Stimulated activated naive CD8-positive, alpha-beta T cell treated with anti-CD3 and anti-CD28 coated beads, Interleukin-15, amount 100 ng/mL, for 72 hours (primary cell): ENCODE measurements around the gene CTDSP2.

Experiments
- ATAC-seq: fragments of 150-1000 bp; cut with Tn5 transposase; 2 replicates; pipeline ENCODE4 v1.10.0; 2021; ENCODE audit warnings: mild to moderate bottlenecking, moderate library complexity
- DNase-seq, 2 donors: peaks; one replicate each; pipeline ENCODE4 v3.0.0; 2021 to 2022
- H3K27ac Mint-ChIP-seq, 2 donors: one replicate each; pipeline ENCODE4 v1.8.0; 2022; ENCODE audit warnings: mild to moderate bottlenecking in 2 of 2, mixed read lengths in 2 of 2, moderate library complexity in 2 of 2
- H3K27me3 Mint-ChIP-seq: one replicate; pipeline ENCODE4 v1.8.0; 2022; ENCODE audit warnings: mixed read lengths
- H3K4me1 Mint-ChIP-seq: one replicate; pipeline ENCODE4 v1.8.0; 2022; ENCODE audit warnings: mild to moderate bottlenecking, mixed read lengths
- H3K4me3 Mint-ChIP-seq, 2 donors: one replicate each; pipeline ENCODE4 v1.8.0; 2022; ENCODE audit warnings: mild to moderate bottlenecking in 2 of 2, mixed read lengths in 2 of 2, moderate library complexity in 1 of 2
- H3K9me3 Mint-ChIP-seq, 2 donors: one replicate each; pipeline ENCODE4 v1.8.0; 2022; ENCODE audit warnings: mixed read lengths in 2 of 2

CTDSP2 gene

DNA sequence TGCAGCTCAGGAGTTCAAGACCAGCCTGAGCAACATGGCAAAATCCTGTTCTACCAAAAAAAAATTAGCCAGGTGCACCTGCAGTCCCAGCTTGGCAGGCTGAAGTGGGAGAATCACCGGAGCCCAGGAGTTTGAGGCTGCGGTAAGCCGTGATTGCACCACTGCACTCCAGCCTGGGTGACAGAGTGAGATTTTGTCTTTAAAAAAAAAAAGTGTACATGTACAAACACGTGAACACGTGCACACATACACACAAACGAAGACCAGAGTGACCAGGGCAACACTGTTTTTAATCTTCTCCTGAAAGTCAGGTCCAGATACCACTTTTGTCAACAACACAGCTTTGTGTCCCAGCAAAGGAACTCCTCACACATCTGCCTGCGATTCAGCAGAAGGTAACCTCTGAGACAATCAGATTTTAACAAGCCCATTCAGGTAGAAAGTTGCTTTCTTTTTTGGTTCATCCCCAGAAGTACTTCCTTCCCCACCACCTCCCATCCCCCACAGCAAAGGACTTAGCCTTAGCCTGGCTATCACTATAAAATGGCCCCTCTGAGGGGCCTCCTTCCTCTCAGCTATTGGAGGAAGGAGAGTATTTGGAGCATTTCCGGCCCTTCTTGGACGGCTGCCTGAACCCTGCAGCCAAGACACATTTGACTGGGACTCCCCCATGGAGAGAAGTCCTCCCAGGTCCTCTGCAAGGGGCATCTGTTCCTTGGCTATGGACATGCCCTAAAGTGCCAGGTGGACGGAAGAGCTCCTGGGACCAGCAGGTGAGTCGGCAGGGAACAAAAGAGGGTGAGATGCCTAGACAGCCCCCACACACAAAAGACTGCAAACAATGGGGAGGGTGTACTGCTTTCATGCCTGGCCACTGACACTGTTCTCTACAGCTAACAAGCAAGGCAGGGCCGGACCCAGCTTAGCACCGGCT, 9.8 kb downstream of the CTDSP2 start:
- Mint-ChIP-seq H3K4me3 (peak overlapping the region; percentile 72 to 73), H3K27ac (peak overlapping the region; percentile 80 to 85), H3K9me3 (no peaks in the 10 kb centered on the region), H3K4me1 (peaks cover 100% of the 10 kb centered on the region), H3K27me3 (no peaks in the 10 kb centered on the region)
- peak; percentile 36 to 72 for DNase-seq
- ATAC-seq, result peak; percentile 77

- Mint-ChIP-seq H3K27me3 (no peaks in the 10 kb centered on the region), H3K27ac (peak overlapping the region; percentile 85 to 89), H3K4me1 (peaks cover 100% of the 10 kb centered on the region), H3K9me3 (no peaks in the 10 kb centered on the region), H3K4me3 (peak overlapping the region; percentile 72 to 73)
- no peak for ATAC-seq
- no peak for DNase-seq
These were observed 10.9 kb downstream of the CTDSP2 start for GRCh38 chr12:57835366-57836288.

DNA sequence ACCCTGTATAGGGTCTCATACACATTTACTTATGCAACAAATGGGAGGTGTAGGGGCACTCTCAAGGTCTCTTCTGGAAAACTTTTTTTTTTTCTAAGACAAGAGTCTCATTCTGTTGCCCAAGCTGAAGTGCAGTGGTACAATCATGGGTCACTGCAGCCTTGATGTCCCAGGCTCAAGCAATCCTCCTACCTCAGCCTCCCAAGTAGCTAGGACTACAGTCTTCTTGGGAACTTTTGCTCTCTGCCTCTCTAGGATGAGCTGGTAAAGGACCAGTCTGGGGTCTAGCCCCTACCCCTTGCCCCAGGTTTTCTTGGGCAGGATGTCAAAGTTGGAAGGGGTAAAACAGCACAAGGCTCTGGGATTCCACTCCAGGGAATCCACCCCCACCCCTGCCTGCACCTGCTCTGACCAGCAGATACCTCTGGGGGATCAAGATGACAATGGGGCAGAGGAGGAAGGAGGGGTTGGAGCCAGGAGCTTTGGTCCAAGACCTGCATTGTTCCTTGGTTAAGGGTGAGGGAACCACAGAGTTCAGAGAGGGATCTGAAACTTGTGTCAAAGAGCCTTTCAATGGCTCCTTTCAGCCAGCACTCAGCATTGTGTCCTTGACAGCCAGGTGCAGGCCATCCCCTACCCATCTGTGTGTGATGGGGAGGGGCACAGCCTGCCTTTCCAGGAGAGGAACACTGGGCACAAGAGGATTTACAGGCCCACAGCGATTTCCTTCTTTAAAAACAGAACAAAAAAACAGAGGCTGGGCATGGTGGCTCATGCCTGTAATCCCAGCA, 12.2 kb downstream of the CTDSP2 start:
- H3K4me3 Mint-ChIP-seq, result peak overlapping the region; percentile 39 to 53
- ATAC-seq (no peak), DNase-seq (no peak)
- no peaks in the 10 kb centered on the region for H3K27me3 Mint-ChIP-seq
- peaks cover 97% of the 10 kb centered on the region for H3K4me1 Mint-ChIP-seq
- no peaks in the 10 kb centered on the region for H3K9me3 Mint-ChIP-seq
- H3K27ac Mint-ChIP-seq, result peak overlapping the region in 1 of 2 donors; percentile 48

GRCh38 chr12:57833672-57834071, 12.9 kb downstream of the CTDSP2 start:
- ATAC-seq (no peak), DNase-seq (no peak)
- H3K4me1 Mint-ChIP-seq, result peaks cover 95% of the 10 kb centered on the region
- H3K27me3 Mint-ChIP-seq, result no peaks in the 10 kb centered on the region
- peak overlapping the region in 1 of 2 donors; percentile 42 for H3K27ac Mint-ChIP-seq
- H3K9me3 Mint-ChIP-seq, result no peaks in the 10 kb centered on the region
- peak overlapping the region; percentile 33 to 68 for H3K4me3 Mint-ChIP-seq

GRCh38 chr12:57832966-57833365, 13.6 kb downstream of the CTDSP2 start:
- no peaks in the 10 kb centered on the region for H3K9me3 Mint-ChIP-seq
- ATAC-seq (no peak), DNase-seq (no peak)
- no peaks in the 10 kb centered on the region for H3K27me3 Mint-ChIP-seq
- H3K4me3 Mint-ChIP-seq, result no peak overlapping the region
- H3K27ac Mint-ChIP-seq, result no peak overlapping the region
- peaks cover 88% of the 10 kb centered on the region for H3K4me1 Mint-ChIP-seq

DNA sequence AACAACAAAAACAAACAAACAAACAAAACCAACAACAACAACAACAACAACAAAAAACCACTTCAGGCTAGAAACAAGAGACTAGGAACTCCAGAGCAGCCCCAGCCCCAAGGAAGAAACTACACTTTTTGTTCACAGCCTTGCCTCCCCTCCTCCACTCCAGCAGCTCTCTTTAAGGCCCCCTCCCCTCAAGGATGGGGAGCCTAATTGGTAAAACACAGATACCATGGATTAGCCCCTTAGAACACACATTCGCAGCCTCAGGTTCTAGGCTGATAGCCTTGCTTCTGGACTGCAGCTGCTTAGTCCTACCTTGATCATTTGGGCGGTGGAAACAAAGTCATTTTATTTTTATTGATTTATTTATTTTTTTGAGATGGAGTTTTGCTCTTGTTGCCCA, 16.1 kb downstream of the CTDSP2 start:
- no peaks in the 10 kb centered on the region for H3K27me3 Mint-ChIP-seq
- H3K4me3 Mint-ChIP-seq, result no peak overlapping the region
- DNase-seq, result no peak
- peaks cover 68% of the 10 kb centered on the region for H3K4me1 Mint-ChIP-seq
- no peak for ATAC-seq
- no peaks in the 10 kb centered on the region for H3K9me3 Mint-ChIP-seq
- peak overlapping the region in 1 of 2 donors; percentile 42 for H3K27ac Mint-ChIP-seq

DNA sequence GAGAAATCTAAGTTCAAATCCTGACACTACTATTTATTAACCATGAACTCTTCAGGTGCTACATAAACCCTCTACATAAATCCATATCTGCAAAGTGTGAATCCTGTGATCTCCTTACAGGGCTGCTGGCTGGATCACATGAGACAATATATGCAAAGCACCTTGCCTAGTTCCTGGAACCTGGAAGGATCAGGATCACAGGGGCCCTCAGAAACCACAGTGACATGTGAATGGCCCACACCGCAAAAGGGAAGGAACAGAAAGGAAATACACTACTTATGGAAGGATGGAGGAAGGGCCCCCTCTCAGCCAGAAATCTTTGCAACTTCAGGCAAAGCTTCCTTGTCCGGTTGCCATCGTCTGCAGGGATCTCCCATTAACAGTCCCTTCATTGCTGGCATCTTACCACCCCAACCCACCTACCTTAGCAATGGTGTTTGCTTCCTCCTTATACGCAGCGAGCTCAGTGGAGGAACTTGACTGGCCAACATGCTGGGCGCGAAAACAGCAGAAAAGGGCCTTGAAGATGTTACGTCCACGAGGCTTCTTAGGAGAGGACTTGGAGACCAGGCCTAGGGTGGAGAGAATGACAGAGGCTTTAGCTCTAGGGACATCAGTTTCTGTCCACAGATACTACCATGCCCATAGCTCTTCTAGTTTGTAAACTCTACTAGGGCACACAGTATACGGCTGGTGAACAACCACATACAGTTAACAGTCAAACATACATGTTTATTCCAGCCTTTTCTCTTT, 17.3 kb downstream of the CTDSP2 start:
- DNase-seq (no peak), ATAC-seq (no peak)
- Mint-ChIP-seq H3K27me3 (no peaks in the 10 kb centered on the region), H3K4me3 (no peak overlapping the region), H3K27ac (no peak overlapping the region), H3K4me1 (peaks cover 56% of the 10 kb centered on the region), H3K9me3 (no peaks in the 10 kb centered on the region)

GRCh38 chr12:57826966-57827365, 19.6 kb downstream of the CTDSP2 start:
- Mint-ChIP-seq H3K27ac (peak overlapping the region; percentile 46 to 63), H3K4me1 (peaks cover 33% of the 10 kb centered on the region), H3K27me3 (no peaks in the 10 kb centered on the region), H3K9me3 (no peaks in the 10 kb centered on the region), H3K4me3 (no peak overlapping the region)
- DNase-seq (no peak), ATAC-seq (no peak)

DNA sequence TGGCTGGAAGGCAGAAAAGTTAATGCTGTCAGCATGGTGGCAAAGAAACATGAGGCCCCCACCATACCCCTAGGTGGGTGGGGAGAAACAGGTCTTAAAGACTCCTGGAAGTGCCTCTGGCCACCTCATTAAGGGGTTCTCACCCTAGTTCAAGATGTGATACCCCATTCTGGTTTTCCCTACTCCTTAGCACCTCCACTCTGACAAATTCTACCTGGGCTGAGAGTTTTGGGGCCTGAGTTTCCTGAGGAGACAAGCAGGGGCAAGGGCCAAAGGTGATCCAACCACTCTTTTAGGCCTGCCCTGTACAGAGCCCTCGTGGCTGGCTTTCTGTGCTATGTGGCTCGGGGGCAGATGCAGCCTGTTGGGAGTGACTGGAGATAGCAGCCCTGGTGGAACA, 20.1 kb downstream of the CTDSP2 start:
- Mint-ChIP-seq H3K27ac (peak overlapping the region in 1 of 2 donors; percentile 82), H3K9me3 (no peaks in the 10 kb centered on the region), H3K4me3 (no peak overlapping the region), H3K4me1 (peaks cover 28% of the 10 kb centered on the region), H3K27me3 (no peaks in the 10 kb centered on the region)
- DNase-seq (no peak), ATAC-seq (no peak)

DNA sequence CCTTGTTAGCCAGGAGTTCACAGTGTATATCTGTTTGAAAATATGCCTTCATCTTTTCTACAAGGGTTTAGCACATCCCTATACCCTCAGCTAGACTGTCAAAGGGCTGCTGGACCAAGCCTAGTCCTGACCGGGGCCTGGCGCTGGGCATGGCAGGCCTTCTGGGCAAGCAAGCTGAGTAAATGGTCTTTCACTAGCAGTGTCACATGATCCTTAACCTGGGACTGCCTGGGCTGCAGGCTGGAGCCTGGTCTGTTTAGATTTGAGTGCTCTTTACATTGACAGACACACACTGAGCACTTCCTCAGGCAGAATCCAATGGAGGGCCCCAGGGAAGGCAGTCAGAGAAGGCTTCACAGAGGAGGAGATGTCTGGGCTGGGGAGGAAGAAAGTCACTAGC, 21.1 kb downstream of the CTDSP2 start:
- ATAC-seq (no peak), DNase-seq (no peak)
- Mint-ChIP-seq H3K27ac (peak overlapping the region; percentile 22 to 28), H3K4me1 (peaks cover 22% of the 10 kb centered on the region), H3K27me3 (no peaks in the 10 kb centered on the region), H3K9me3 (no peaks in the 10 kb centered on the region), H3K4me3 (no peak overlapping the region)

DNA sequence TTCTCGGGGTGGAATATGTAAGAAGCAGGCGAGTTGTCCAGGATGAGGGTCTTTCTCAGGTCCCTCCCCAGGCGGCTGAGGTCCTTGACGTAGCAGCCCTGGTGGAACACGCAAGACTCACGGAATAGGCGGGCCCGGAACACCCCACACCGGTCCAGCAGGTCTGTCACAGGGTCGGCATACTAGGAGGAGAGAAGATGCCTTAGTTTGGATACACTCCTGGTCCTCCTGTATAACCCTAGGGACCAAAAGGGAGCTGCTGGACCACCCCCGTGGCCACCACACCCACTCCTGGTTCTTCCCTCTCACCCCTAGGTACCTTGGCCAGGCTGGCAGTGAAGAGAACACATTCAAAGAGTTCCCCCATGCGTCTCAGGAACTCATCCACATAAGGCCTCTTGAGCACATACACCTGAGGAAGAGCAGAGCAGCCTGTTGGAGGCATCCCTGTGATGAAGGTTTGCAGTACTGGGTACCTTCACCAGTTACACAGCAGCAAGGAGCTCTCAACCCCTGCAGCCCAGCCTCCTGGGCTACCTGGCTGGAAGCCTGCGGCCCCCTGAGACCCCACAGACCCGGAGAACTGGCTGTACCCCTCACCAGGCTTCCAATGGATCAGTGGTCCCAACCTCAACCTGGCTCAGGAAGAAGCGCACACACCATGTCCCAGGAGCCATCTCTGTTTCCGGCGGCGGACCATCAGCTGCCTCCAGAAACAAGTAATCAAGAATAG, 22.5 kb downstream of the CTDSP2 start:
- ATAC-seq (no peak), DNase-seq (no peak)
- Mint-ChIP-seq H3K4me1 (peaks cover 11% of the 10 kb centered on the region), H3K27me3 (no peaks in the 10 kb centered on the region), H3K9me3 (no peaks in the 10 kb centered on the region), H3K27ac (peak overlapping the region; percentile 52 to 72), H3K4me3 (no peak overlapping the region)

DNA sequence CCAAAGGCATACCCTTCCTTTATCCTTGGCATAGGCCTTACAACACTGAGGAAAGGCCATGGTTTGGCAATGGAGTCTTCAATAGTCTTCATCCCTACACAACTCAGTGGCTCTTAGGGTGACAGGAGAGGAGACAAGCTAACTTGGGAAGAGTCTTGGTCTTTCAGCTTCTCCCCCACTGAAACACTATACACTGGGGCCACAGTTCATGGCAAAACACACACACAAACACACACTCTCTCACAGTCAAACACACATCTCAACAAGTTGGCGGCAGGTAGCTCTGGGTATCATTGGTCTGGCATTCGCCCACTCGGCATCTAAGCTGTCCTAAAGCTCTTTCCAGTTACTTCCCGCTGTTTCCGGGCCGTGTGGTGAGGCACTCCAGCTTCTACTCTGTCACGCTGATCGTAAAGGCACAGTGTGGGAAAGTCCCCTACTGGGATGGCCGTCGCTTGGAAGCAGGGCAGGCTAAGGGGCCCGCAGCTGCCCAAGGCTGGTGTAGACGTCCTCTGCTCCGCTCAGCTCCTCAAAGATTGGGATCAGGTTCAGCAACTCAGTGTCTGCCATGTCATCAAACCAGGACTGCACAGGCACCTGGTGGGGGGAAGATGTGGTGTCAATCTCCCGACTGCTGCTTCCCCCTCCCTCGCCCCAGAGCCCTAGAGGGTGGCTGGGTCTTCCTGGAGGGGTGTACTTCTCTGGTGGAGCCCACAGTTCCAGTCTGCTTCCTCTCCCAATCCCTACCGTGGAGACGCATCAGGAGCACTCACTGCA, 23.2 kb downstream of the CTDSP2 start:
- Mint-ChIP-seq H3K4me3 (no peak overlapping the region), H3K27me3 (no peaks in the 10 kb centered on the region), H3K4me1 (peaks cover 10% of the 10 kb centered on the region), H3K27ac (peak overlapping the region; percentile 34 to 72), H3K9me3 (no peaks in the 10 kb centered on the region)
- no peak for ATAC-seq
- DNase-seq, result no peak

DNA sequence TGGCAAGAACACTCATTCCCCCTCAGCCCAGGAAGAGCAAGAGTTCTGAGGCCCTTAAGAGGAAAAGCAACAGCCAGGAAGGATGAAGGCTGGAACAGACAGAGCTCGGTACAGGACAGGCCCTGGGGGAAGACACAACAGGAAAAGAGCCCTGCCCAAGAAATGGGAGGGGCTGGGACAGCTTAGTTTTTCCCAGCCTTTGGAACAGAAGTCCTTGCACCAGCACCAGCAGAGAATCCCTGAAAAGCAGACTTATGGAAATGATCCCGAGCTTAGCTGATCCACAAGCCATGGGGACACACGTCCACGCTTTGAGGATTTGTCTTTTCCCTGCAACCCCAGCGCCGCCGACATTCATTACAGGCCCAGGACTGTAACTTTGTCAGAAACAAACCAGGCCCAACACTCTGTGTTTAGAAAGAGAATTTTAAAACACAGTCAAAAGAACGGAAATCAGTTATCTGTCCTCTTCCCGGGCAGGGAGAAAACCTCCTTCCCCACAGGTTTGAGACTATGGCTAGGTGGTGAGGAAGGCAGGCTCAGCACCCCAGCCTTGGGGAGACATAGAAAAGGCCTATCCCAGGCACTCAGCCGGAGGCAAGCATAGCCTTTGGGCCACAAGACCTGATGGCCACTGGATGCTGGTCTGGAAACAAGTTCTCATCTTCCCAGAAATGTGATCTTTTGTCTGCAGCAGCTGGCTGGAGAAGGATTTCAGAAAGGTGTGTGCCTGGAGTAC, 24.0 kb downstream of the CTDSP2 start:
- DNase-seq (no peak), ATAC-seq (no peak)
- no peaks in the 10 kb centered on the region for H3K27me3 Mint-ChIP-seq
- H3K4me3 Mint-ChIP-seq, result no peak overlapping the region
- peaks cover 10% of the 10 kb centered on the region for H3K4me1 Mint-ChIP-seq
- peak overlapping the region; percentile 72 to 74 for H3K27ac Mint-ChIP-seq
- no peaks in the 10 kb centered on the region for H3K9me3 Mint-ChIP-seq
